GM23338 (cell line): ENCODE data around the gene DNAJC12. TPM values are rescaled to one million over a fixed set of nuclear protein-coding genes. Genes with fewer than 3 reads are reported as not detected.
A peak's percentile ranks its signal among the peaks of the same experiment; 100 is the strongest.

Experiments
- ATAC-seq: fragments of 200-7000 bp; cut with Tn5 transposase; 3 replicates; pipeline ENCODE4 v1.9.1; 2020
- DNase-seq: peaks from one replicate; pipeline ENCODE4 v3.0.0-alpha.2; 2015; ENCODE audit warnings: low spot score
- H2AFZ ChIP-seq: fragments of 200-600 bp; sonication (generic); 2 replicates; pipeline ENCODE4 v1.8.0; 2016; ENCODE audit warnings: antibody characterized with exemption, mild to moderate bottlenecking, moderate library complexity
- H3F3A ChIP-seq: fragments of 200-600 bp; sonication (generic); replicated peaks from 2 replicates; pipeline ENCODE4 v1.8.0; 2017; ENCODE audit warnings: antibody characterized with exemption, mixed run types, low read depth
- H3K27ac ChIP-seq: fragments of 200-600 bp; sonication (generic); 2 replicates; pipeline ENCODE4 v1.6.1; 2016; ENCODE audit warnings: low read depth
- H3K27me3 ChIP-seq: fragments of 200-600 bp; sonication (generic); 2 replicates; pipeline ENCODE4 v1.8.0; 2016; ENCODE audit warnings: mild to moderate bottlenecking, mixed run types, moderate library complexity; ENCODE audit not compliant: insufficient read depth
- H3K36me3 ChIP-seq: fragments of 200-600 bp; sonication (generic); 2 replicates; pipeline ENCODE4 v1.8.0; 2016; ENCODE audit warnings: mild to moderate bottlenecking; ENCODE audit not compliant: insufficient read depth
- H3K4me1 ChIP-seq: fragments of 200-600 bp; sonication (generic); 2 replicates; pipeline ENCODE4 v1.8.0; 2016; ENCODE audit warnings: mild to moderate bottlenecking, moderate library complexity; ENCODE audit not compliant: insufficient read depth
- H3K4me2 ChIP-seq: fragments of 200-600 bp; sonication (generic); 2 replicates; pipeline ENCODE4 v1.7.1; 2017; ENCODE audit warnings: mixed run types
- H3K4me3 ChIP-seq: fragments of 200-600 bp; sonication (generic); 2 replicates; pipeline ENCODE4 v1.6.1; 2016; ENCODE audit warnings: mixed run types
- H3K79me2 ChIP-seq: fragments of 200-600 bp; sonication (generic); replicated peaks from 2 replicates; pipeline ENCODE4 v1.8.0; 2017; ENCODE audit warnings: mild to moderate bottlenecking; ENCODE audit not compliant: insufficient read depth
- H3K9me2 ChIP-seq: fragments of 200-600 bp; sonication (generic); 2 replicates; pipeline ENCODE4 v1.8.0; 2017; ENCODE audit not compliant: insufficient read depth
- H4K20me1 ChIP-seq: fragments of 200-600 bp; sonication (generic); replicated peaks from 2 replicates; pipeline ENCODE4 v1.8.0; 2017; ENCODE audit warnings: mild to moderate bottlenecking; ENCODE audit not compliant: insufficient read depth
- H3K27ac Mint-ChIP-seq: 2 replicates; pipeline ENCODE4 v1.8.0; 2020; ENCODE audit warnings: inconsistent platforms, mild to moderate bottlenecking, moderate library complexity, mixed read lengths
- H3K27me3 Mint-ChIP-seq: 3 replicates; pipeline ENCODE4 v1.8.0; 2022; ENCODE audit warnings: low read depth, mild to moderate bottlenecking, moderate library complexity, mixed read lengths, inconsistent platforms; ENCODE audit not compliant: insufficient read depth, poor library complexity
- H3K36me3 Mint-ChIP-seq: 3 replicates; pipeline ENCODE4 v1.8.0; 2021; ENCODE audit warnings: low read depth, mild to moderate bottlenecking, inconsistent platforms, moderate library complexity, mixed read lengths
- H3K4me1 Mint-ChIP-seq: 3 replicates; pipeline ENCODE4 v1.8.0; 2020; ENCODE audit warnings: mild to moderate bottlenecking, inconsistent platforms, mixed read lengths
- H3K4me3 Mint-ChIP-seq: 3 replicates; pipeline ENCODE4 v1.8.0; 2021; ENCODE audit warnings: moderate library complexity, mild to moderate bottlenecking, inconsistent platforms, mixed read lengths
- H3K9me3 Mint-ChIP-seq: 3 replicates; pipeline ENCODE4 v1.8.0; 2020; ENCODE audit warnings: moderate library complexity, mild to moderate bottlenecking, inconsistent platforms, mixed read lengths
- CREB1 ChIP-seq: fragments of 250-450 bp; sonication (Bioruptor Pico); IDR thresholded peaks from 2 replicates; pipeline ENCODE4 v1.5.0; 2020; ENCODE audit warnings: low read depth, mild to moderate bottlenecking, moderate library complexity
- EZH2 ChIP-seq: fragments of 200-600 bp; sonication (generic); IDR thresholded peaks from one replicate; pipeline ENCODE4 v1.8.0; 2017; ENCODE audit warnings: antibody characterized with exemption, mild to moderate bottlenecking, low read depth; ENCODE audit not compliant: unreplicated experiment
- EZH2phosphoT487 ChIP-seq: fragments of 200-600 bp; sonication (generic); IDR thresholded peaks from one replicate; pipeline ENCODE4 v1.8.1; 2018; ENCODE audit warnings: antibody characterized with exemption; ENCODE audit not compliant: unreplicated experiment
- JUNB ChIP-seq: IDR thresholded peaks from one replicate; pipeline ENCODE4 v1.6.1; 2016; ENCODE audit warnings: antibody characterized with exemption; ENCODE audit not compliant: unreplicated experiment
- NANOG ChIP-seq: IDR thresholded peaks from 2 replicates; pipeline ENCODE4 v1.6.1; 2016; ENCODE audit warnings: antibody characterized with exemption, borderline replicate concordance
- POLR2AphosphoS5 ChIP-seq: IDR thresholded peaks from 2 replicates; pipeline ENCODE4 v1.6.1; 2016; ENCODE audit warnings: antibody characterized with exemption, low read depth
- STAT1 ChIP-seq: IDR thresholded peaks from one replicate; pipeline ENCODE4 v1.6.1; 2016; ENCODE audit warnings: antibody characterized with exemption; ENCODE audit not compliant: unreplicated experiment
- ZNF331 ChIP-seq: fragments of 250-450 bp; sonication (Bioruptor Pico); IDR thresholded peaks from 2 replicates; pipeline ENCODE4 v1.5.0; 2020; ENCODE audit warnings: low read depth, mild to moderate bottlenecking, moderate library complexity
- polyA plus RNA-seq: library from polyadenylated mRNA; unstranded; fragments of >200 nt; fragmentation: Nextera tagmentation; extraction: Ambion mirVana; gene quantifications from 2 replicates; pipeline ENCODE4 v1.2.1, GENCODE V29; 2016
- total RNA-seq: library from RNA; depleted of rRNA; stranded (reverse); fragments of >200 nt; shearing (Covaris generic); gene quantifications from 2 replicates; pipeline ENCODE4 v1.2.3, GENCODE V29; 2014
- TF ChIP-seq, protein P1 (sequence below), 2 experiments: fragments of 200-600 bp in 1 of 2; sonication (generic) in 1 of 2; conservative IDR thresholded peaks; 2 replicates each; pipeline versions ENCODE4 v1.5.1 to v1.6.1; 2016 to 2017; ENCODE audit warnings: antibody characterized with exemption in 2 of 2, low read depth in 2 of 2, mild to moderate bottlenecking in 2 of 2, moderate library complexity in 1 of 2
- TF ChIP-seq, protein P2 (sequence below): fragments of 250-450 bp; sonication (Bioruptor Pico); IDR thresholded peaks from 2 replicates; pipeline ENCODE4 v1.5.0; 2020; ENCODE audit warnings: mild to moderate bottlenecking, moderate library complexity

DNAJC12 gene
- total and polyA plus RNA-seq, 2 experiments from 2014 or later = 2.2 to 4.5 TPM

DNA sequence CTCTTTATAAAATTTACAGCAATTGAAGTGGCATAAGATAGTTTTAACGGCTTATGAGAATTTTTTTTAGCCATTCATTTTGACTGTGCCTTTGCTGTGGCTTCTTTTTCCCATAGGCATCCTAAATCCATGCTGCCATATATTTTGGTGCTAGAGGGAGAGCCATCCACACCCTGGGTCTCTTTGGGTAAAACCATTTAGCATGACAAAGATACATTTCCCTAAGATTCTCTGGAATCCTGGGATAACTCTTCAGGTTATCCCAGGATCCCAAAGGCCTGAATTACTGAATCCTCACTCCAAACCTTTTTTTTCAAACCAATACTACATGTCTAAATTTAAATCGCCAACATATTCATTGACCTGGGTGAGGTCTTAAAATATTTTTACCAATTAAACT lies 28.9 kb downstream of the DNAJC12 start:
- H3K27ac Mint-ChIP-seq = no peak overlapping the region
- peak; percentile 66 for ATAC-seq
- no peaks in the 10 kb centered on the region for H3K27me3 ChIP-seq
- TF ChIP-seq, protein P1, sequence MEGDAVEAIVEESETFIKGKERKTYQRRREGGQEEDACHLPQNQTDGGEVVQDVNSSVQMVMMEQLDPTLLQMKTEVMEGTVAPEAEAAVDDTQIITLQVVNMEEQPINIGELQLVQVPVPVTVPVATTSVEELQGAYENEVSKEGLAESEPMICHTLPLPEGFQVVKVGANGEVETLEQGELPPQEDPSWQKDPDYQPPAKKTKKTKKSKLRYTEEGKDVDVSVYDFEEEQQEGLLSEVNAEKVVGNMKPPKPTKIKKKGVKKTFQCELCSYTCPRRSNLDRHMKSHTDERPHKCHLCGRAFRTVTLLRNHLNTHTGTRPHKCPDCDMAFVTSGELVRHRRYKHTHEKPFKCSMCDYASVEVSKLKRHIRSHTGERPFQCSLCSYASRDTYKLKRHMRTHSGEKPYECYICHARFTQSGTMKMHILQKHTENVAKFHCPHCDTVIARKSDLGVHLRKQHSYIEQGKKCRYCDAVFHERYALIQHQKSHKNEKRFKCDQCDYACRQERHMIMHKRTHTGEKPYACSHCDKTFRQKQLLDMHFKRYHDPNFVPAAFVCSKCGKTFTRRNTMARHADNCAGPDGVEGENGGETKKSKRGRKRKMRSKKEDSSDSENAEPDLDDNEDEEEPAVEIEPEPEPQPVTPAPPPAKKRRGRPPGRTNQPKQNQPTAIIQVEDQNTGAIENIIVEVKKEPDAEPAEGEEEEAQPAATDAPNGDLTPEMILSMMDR (conservative IDR thresholded peaks at IDR 0.05; ENCODE audit: low read depth in 2 of 2) = no peak
- TF ChIP-seq, protein P2, sequence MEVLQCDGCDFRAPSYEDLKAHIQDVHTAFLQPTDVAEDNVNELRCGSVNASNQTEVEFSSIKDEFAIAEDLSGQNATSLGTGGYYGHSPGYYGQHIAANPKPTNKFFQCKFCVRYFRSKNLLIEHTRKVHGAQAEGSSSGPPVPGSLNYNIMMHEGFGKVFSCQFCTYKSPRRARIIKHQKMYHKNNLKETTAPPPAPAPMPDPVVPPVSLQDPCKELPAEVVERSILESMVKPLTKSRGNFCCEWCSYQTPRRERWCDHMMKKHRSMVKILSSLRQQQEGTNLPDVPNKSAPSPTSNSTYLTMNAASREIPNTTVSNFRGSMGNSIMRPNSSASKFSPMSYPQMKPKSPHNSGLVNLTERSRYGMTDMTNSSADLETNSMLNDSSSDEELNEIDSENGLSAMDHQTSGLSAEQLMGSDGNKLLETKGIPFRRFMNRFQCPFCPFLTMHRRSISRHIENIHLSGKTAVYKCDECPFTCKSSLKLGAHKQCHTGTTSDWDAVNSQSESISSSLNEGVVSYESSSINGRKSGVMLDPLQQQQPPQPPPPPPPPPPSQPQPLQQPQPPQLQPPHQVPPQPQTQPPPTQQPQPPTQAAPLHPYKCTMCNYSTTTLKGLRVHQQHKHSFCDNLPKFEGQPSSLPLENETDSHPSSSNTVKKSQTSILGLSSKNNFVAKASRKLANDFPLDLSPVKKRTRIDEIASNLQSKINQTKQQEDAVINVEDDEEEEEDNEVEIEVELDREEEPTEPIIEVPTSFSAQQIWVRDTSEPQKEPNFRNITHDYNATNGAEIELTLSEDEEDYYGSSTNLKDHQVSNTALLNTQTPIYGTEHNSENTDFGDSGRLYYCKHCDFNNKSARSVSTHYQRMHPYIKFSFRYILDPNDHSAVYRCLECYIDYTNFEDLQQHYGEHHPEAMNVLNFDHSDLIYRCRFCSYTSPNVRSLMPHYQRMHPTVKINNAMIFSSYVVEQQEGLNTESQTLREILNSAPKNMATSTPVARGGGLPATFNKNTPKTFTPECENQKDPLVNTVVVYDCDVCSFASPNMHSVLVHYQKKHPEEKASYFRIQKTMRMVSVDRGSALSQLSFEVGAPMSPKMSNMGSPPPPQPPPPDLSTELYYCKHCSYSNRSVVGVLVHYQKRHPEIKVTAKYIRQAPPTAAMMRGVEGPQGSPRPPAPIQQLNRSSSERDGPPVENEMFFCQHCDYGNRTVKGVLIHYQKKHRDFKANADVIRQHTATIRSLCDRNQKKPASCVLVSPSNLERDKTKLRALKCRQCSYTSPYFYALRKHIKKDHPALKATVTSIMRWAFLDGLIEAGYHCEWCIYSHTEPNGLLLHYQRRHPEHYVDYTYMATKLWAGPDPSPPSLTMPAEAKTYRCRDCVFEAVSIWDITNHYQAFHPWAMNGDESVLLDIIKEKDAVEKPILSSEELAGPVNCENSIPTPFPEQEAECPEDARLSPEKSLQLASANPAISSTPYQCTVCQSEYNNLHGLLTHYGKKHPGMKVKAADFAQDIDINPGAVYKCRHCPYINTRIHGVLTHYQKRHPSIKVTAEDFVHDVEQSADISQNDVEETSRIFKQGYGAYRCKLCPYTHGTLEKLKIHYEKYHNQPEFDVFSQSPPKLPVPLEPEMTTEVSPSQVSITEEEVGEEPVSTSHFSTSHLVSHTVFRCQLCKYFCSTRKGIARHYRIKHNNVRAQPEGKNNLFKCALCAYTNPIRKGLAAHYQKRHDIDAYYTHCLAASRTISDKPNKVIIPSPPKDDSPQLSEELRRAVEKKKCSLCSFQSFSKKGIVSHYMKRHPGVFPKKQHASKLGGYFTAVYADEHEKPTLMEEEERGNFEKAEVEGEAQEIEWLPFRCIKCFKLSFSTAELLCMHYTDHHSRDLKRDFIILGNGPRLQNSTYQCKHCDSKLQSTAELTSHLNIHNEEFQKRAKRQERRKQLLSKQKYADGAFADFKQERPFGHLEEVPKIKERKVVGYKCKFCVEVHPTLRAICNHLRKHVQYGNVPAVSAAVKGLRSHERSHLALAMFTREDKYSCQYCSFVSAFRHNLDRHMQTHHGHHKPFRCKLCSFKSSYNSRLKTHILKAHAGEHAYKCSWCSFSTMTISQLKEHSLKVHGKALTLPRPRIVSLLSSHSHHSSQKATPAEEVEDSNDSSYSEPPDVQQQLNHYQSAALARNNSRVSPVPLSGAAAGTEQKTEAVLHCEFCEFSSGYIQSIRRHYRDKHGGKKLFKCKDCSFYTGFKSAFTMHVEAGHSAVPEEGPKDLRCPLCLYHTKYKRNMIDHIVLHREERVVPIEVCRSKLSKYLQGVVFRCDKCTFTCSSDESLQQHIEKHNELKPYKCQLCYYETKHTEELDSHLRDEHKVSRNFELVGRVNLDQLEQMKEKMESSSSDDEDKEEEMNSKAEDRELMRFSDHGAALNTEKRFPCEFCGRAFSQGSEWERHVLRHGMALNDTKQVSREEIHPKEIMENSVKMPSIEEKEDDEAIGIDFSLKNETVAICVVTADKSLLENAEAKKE (CRISPR knock-in tag) = no peak
- no peak for TF ChIP-seq CREB1 (CRISPR knock-in tag)
- TF ChIP-seq ZNF331 (CRISPR knock-in tag) = no peak
- TF ChIP-seq STAT1 = no peak
- no peak for TF ChIP-seq EZH2phosphoT487
- no peak for TF ChIP-seq EZH2
- TF ChIP-seq POLR2AphosphoS5 = no peak
- no peak for TF ChIP-seq NANOG
- no peak for TF ChIP-seq JUNB
- H3K9me2 ChIP-seq = no peaks in the 10 kb centered on the region
- H3K4me1 Mint-ChIP-seq = peaks cover 19% of the 10 kb centered on the region
- no peaks in the 10 kb centered on the region for H4K20me1 ChIP-seq
- no peak overlapping the region for H3K4me3 ChIP-seq
- H3F3A ChIP-seq = no peaks in the 10 kb centered on the region
- no peaks in the 10 kb centered on the region for H3K36me3 ChIP-seq
- peaks cover 18% of the 10 kb centered on the region for H3K4me1 ChIP-seq
- H3K4me3 Mint-ChIP-seq = no peak overlapping the region
- peaks cover 7% of the 10 kb centered on the region; the same call in 2 of the 3 replicates for H3K36me3 Mint-ChIP-seq
- DNase-seq = peak; percentile 60
- no peak overlapping the region for H2AFZ ChIP-seq
- H3K27ac ChIP-seq = no peak overlapping the region
- H3K4me2 ChIP-seq = 0 out of 2 replicates have a peak overlapping the region, but pooled peaks have one; percentile 6
- H3K27me3 Mint-ChIP-seq = peaks cover 2% of the 10 kb centered on the region
- H3K79me2 ChIP-seq = no peaks in the 10 kb centered on the region
- no peaks in the 10 kb centered on the region for H3K9me3 Mint-ChIP-seq
